Measurements from ENCODE around the gene CGB3.
A peak's percentile ranks its signal among the peaks of the same experiment; 100 is the strongest.

DNA sequence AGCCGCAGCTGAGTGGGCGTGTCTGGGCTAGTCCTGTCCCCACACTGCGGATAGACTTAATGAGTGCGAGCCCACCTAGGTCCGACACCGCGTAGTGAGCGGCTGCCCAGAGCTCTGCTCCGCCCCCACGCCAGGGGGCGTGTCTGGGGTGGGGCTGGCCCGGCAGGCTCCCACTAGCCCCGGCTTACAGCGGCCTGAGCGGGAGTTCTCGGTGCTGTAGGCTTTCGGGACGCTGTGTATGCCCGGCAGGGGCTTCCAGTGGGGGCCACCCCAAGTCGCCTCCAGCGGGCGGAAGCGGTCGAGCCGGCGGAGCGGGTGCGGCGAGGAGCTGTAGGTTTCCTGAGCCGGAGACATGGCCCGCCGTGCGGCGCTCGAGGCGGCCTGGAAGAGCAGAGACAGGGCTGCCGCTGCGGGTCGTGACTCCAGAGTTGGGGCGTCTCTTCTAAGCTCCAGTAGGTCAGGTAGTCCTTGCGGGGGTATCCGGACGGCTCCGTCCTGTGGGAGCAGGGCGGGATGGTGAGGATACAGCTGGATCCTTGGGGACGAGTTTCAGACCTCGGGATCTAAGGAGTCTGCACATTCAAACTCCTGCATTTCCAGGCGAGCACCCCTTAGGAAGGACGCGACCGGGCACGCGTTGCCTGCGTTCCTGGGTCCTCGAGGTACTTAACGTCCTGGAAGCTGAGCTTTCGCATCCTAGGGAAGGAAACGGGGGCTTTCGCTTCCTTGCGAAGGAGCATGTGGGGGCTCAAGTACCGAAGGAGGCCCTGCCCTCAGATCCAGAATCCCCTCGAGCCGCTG lies 32.2 kb upstream of the CGB3 start:
- TF ChIP-seq SP1 (IDR thresholded peaks at IDR 0.05; ENCODE audit: low read depth, low read length) (no peak), IRF4 (IDR thresholded peaks at IDR 0.05; ENCODE audit: low read depth, low read length) (no peak), MYC (IDR thresholded peaks at IDR 0.05; ENCODE audit: insufficient read depth, insufficient read length, insufficient replicate concordance, low read length, severe bottlenecking) (no peak)
- TF ChIP-seq, protein P1, sequence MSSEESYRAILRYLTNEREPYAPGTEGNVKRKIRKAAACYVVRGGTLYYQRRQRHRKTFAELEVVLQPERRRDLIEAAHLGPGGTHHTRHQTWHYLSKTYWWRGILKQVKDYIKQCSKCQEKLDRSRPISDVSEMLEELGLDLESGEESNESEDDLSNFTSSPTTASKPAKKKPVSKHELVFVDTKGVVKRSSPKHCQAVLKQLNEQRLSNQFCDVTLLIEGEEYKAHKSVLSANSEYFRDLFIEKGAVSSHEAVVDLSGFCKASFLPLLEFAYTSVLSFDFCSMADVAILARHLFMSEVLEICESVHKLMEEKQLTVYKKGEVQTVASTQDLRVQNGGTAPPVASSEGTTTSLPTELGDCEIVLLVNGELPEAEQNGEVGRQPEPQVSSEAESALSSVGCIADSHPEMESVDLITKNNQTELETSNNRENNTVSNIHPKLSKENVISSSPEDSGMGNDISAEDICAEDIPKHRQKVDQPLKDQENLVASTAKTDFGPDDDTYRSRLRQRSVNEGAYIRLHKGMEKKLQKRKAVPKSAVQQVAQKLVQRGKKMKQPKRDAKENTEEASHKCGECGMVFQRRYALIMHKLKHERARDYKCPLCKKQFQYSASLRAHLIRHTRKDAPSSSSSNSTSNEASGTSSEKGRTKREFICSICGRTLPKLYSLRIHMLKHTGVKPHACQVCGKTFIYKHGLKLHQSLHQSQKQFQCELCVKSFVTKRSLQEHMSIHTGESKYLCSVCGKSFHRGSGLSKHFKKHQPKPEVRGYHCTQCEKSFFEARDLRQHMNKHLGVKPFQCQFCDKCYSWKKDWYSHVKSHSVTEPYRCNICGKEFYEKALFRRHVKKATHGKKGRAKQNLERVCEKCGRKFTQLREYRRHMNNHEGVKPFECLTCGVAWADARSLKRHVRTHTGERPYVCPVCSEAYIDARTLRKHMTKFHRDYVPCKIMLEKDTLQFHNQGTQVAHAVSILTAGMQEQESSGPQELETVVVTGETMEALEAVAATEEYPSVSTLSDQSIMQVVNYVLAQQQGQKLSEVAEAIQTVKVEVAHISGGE (CRISPR knock-in tag; IDR thresholded peaks at IDR 0.05): no peak
- TF ChIP-seq, protein P2, sequence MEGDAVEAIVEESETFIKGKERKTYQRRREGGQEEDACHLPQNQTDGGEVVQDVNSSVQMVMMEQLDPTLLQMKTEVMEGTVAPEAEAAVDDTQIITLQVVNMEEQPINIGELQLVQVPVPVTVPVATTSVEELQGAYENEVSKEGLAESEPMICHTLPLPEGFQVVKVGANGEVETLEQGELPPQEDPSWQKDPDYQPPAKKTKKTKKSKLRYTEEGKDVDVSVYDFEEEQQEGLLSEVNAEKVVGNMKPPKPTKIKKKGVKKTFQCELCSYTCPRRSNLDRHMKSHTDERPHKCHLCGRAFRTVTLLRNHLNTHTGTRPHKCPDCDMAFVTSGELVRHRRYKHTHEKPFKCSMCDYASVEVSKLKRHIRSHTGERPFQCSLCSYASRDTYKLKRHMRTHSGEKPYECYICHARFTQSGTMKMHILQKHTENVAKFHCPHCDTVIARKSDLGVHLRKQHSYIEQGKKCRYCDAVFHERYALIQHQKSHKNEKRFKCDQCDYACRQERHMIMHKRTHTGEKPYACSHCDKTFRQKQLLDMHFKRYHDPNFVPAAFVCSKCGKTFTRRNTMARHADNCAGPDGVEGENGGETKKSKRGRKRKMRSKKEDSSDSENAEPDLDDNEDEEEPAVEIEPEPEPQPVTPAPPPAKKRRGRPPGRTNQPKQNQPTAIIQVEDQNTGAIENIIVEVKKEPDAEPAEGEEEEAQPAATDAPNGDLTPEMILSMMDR (IDR thresholded peaks at IDR 0.05 in 2 of 3, conservative IDR thresholded peaks at IDR 0.05 in 1 of 3; ENCODE audit: control insufficient read depth in 2 of 3, extremely low read depth in 1 of 3, insufficient read depth in 1 of 3, low read depth in 3 of 3, low read length in 3 of 3): peak in 2 of 3 experiments; percentile 14 to 20; a peak in 2 of 6 replicates

Data from GM12878 (cell line).